SK-N-SH (cell line): Measurements from ENCODE around the gene PRKCA. TPM values are rescaled to one million over a fixed set of nuclear protein-coding genes. Genes with fewer than 3 reads are reported as not detected.

Experiments used
- CTCF ChIA-PET: fragments of 300-600, 350-600 bp; formaldehyde crosslinking; extraction: SDS; loops from one replicate; lab custom pipeline; 2021; lab: Yijun Ruan, JAX
- POLR2A ChIA-PET: fragments of 350-600 bp; sonication (Branson Sonifier 250); formaldehyde crosslinking; extraction: SDS; loops from one replicate; lab custom pipeline; 2020; ENCODE audit warnings: antibody characterized with exemption, inconsistent platforms; lab: Yijun Ruan, JAX
- DNase-seq: peaks from one replicate; pipeline ENCODE4 v3.0.0; 2012
- H2AFZ ChIP-seq: fragments of 200-600 bp; sonication (generic); 2 replicates; pipeline ENCODE4 v1.8.1; 2016; ENCODE audit warnings: antibody characterized with exemption, mild to moderate bottlenecking, low read depth
- H3F3A ChIP-seq: fragments of 200-600 bp; sonication (generic); replicated peaks from 2 replicates; pipeline ENCODE3; 2016; ENCODE audit warnings: antibody characterized with exemption, mild to moderate bottlenecking; ENCODE audit not compliant: insufficient read depth
- H3K27ac ChIP-seq, 2 experiments: fragments of 200-500 bp in 1 of 2; fragments of 200-600 bp in 1 of 2; sonication (Bioruptor generic) in 1 of 2; sonication (generic), shearing (Covaris generic) in 1 of 2; 2 replicates each; pipeline versions ENCODE4 v1.5.1 to v1.6.1; 2014 to 2016; ENCODE audit warnings: low read depth in 2 of 2, inconsistent platforms in 1 of 2, low read length in 1 of 2, mild to moderate bottlenecking in 1 of 2, mixed read lengths in 1 of 2
- H3K27me3 ChIP-seq: fragments of 200-600 bp; sonication (generic), shearing (Covaris generic); 2 replicates; pipeline ENCODE4 v1.6.1; 2016; ENCODE audit warnings: mixed run types; ENCODE audit not compliant: insufficient read depth
- H3K36me3 ChIP-seq, 2 experiments: fragments of 200-500 bp in 1 of 2; fragments of 200-600 bp in 1 of 2; sonication (Bioruptor generic) in 1 of 2; sonication (generic) in 1 of 2; replicated peaks in 1 of 2; 2 replicates each; pipeline versions ENCODE3 to v1.5.1; 2014 to 2016; ENCODE audit warnings: low read length in 1 of 2, mild to moderate bottlenecking in 1 of 2; ENCODE audit not compliant: insufficient read depth in 2 of 2, control insufficient read depth in 1 of 2
- H3K4me1 ChIP-seq, 2 experiments: fragments of 200-500 bp in 1 of 2; fragments of 200-600 bp in 1 of 2; sonication (Bioruptor generic) in 1 of 2; sonication (generic), shearing (Covaris generic) in 1 of 2; 2 replicates each; pipeline versions ENCODE4 v1.5.1 to v1.6.1; 2014 to 2016; ENCODE audit warnings: low read depth in 1 of 2, low read length in 1 of 2, mixed run types in 1 of 2; ENCODE audit not compliant: insufficient read depth in 2 of 2, control insufficient read depth in 1 of 2
- H3K4me2 ChIP-seq: fragments of 200-600 bp; sonication (generic), shearing (Covaris generic); 2 replicates; pipeline ENCODE4 v1.6.1; 2017; ENCODE audit warnings: mixed run types
- H3K4me3 ChIP-seq, 2 experiments: fragments of 200-500 bp in 1 of 2; fragments of 200-600 bp in 1 of 2; sonication (Bioruptor generic) in 1 of 2; sonication (generic), shearing (Covaris generic) in 1 of 2; 2 replicates each; pipeline versions ENCODE4 v1.5.1 to v1.8.1; 2014 to 2016; ENCODE audit warnings: low read depth in 2 of 2, inconsistent platforms in 1 of 2, low read length in 1 of 2, mild to moderate bottlenecking in 1 of 2, mixed read lengths in 1 of 2, moderate library complexity in 1 of 2
- H3K79me2 ChIP-seq: fragments of 200-600 bp; sonication (generic); 2 replicates; pipeline ENCODE4 v1.8.1; 2017; ENCODE audit warnings: mild to moderate bottlenecking; ENCODE audit not compliant: insufficient read depth
- H3K9ac ChIP-seq: fragments of 200-600 bp; sonication (generic); 2 replicates; pipeline ENCODE4 v1.6.1; 2017; ENCODE audit warnings: mixed run types
- H3K9me2 ChIP-seq: fragments of 200-600 bp; sonication (generic); 2 replicates; pipeline ENCODE4 v1.6.1; 2017; ENCODE audit warnings: mixed run types
- H3K9me3 ChIP-seq: fragments of 200-600 bp; sonication (generic); 2 replicates; pipeline ENCODE4 v1.6.1; 2017; ENCODE audit warnings: mixed run types, mild to moderate bottlenecking, moderate library complexity
- H4K20me1 ChIP-seq: fragments of 200-600 bp; sonication (generic); 2 replicates; pipeline ENCODE4 v1.6.1; 2017; ENCODE audit warnings: mild to moderate bottlenecking, mixed run types; ENCODE audit not compliant: insufficient read depth
- EP300 ChIP-seq, 2 experiments: IDR thresholded peaks; 2 replicates each; pipeline versions ENCODE4 v1.4.0 to v1.6.1; 2012; ENCODE audit warnings: borderline replicate concordance in 1 of 2, low read depth in 1 of 2, low read length in 1 of 2
- FOXJ3 ChIP-seq: sonication (generic); formaldehyde crosslinking; IDR thresholded peaks from 2 replicates; pipeline ENCODE4 v1.5.1; 2020; ENCODE audit warnings: mild to moderate bottlenecking, missing genetic modification reagents
- NRF1 ChIP-seq: IDR thresholded peaks from 2 replicates; pipeline ENCODE4 v1.6.1; 2012; ENCODE audit warnings: low read depth, mild to moderate bottlenecking, low read length
- TCF12 ChIP-seq: IDR thresholded peaks from 2 replicates; pipeline ENCODE4 v1.4.0; 2012
- WGBS: methylation state at CpG from one replicate; pipeline ENCODE4 v1.1.6; 2017; ENCODE audit warnings: low lambda C conversion rate; 5-methylcytosine and 5-hydroxymethylcytosine counted together
- polyA plus RNA-seq, 3 experiments: library from polyadenylated mRNA; depleted of rRNA; stranded (reverse); fragments of >200 nt; gene quantifications; 2 replicates each; pipeline ENCODE4 v1.2.3, GENCODE V29; 2012
- TF ChIP-seq, protein P1 (sequence below): IDR thresholded peaks from 2 replicates; pipeline ENCODE4; 2012

The PRKCA gene
- polyA plus RNA-seq, 1 of the 3 experiments (the other 2 are of a cell fraction) = 108 TPM

DNA sequence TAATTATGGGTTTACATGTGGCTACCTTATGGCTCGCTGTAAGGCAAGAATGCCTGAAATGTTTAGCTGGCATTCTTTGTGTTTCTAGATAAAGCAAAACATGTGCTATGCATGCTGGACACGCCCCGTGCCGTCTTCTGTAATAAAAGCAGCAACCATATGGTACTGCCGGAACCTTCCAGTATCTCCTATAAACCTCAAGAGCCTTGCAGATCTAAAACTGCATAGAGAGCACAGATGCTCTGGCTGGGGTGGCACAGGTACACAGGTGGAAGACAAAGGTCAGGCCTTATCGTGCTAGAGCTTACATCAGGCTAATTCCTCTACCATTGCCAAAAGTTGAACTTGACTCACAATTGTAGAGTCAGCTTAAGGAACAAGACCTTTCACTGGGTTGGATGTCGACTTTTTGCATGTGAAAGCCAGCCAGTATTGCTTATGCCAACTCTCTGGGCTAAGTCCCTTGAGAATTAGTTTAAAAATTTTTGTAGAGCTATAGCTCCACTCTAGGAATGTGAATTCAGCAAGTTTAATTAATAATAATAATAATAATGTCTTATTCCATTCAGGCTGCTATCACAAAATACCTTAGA, 345.1 kb downstream of the PRKCA start:
- Histone ChIP-seq H4K20me1 (peaks cover 9% of the 10 kb centered on the region), H2AFZ (no peak overlapping the region), H3F3A (peaks cover 13% of the 10 kb centered on the region), H3K4me3 (no peak overlapping the region), H3K9me3 (no peaks in the 10 kb centered on the region), H3K4me2 (no peak overlapping the region), H3K27ac (no peak overlapping the region), H3K9me2 (no peaks in the 10 kb centered on the region), H3K9ac (no peak overlapping the region), H3K79me2 (peaks cover 36% of the 10 kb centered on the region), H3K27me3 (no peaks in the 10 kb centered on the region), H3K4me1 (peaks cover 2 to 3% of the 10 kb centered on the region in 2 experiments; a peak in 1 of 4 replicates), H3K36me3 (peaks cover 69 to 73% of the 10 kb centered on the region in 2 experiments)
- TF ChIP-seq, protein P1, sequence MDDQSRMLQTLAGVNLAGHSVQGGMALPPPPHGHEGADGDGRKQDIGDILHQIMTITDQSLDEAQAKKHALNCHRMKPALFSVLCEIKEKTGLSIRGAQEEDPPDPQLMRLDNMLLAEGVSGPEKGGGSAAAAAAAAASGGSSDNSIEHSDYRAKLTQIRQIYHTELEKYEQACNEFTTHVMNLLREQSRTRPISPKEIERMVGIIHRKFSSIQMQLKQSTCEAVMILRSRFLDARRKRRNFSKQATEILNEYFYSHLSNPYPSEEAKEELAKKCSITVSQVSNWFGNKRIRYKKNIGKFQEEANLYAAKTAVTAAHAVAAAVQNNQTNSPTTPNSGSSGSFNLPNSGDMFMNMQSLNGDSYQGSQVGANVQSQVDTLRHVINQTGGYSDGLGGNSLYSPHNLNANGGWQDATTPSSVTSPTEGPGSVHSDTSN = no peak
- no peak for DNase-seq
- WGBS = 98% methylated on average over 7 of the region's 7 CpGs
- ChIA-PET CTCF (interaction anchor here (1.6 to 1.9 kb wide), 2 partner anchors 11 to 14 kb away, joined by 3 to 5 read pairs; no protein-coding TSS in a partner anchor), POLR2A (interaction anchor here (1.3 kb wide), 1 partner anchor 16 kb away, joined by 4 read pairs; no protein-coding TSS in a partner anchor)

DNA sequence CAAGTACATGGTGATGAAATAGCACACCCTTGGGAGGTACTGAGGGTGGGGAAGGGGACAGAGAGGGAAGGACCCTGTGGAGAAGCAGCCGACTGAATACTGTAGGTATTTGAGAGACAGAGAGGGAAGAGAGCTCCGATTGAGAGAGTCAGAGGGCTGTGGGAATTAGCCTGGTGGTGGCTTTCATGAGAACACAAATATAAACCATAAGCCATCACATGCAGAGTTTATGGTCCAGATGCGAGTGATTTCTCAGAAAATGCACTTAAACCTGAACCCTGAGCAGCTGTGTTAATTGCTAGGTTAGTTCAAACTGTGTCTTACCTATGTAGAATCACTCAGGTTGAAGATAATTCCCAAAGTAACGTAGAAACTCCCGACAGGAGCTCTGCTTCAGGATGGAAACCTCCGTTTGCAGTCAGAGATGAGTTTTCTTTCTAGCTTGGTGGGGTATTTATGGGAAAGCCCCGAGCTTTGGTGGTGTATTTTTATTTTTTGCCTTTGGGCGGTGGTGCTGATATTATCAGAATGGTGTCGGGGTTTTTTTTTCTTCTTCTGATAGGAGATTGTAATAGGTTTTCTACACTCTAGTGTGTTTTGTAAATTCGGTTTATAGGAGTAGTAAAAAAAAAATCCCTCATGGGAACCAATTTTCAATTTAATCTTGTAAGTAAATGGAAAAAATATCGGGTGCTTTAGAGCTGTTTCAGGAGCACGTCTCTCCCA, 347.6 kb downstream of the PRKCA start:
- 90% methylated on average over 12 of the region's 12 CpGs for WGBS
- peaks cover 8 to 12% of the 10 kb centered on the region in 2 experiments; a peak in 2 of 4 replicates for H3K4me1 ChIP-seq
- peaks cover 18% of the 10 kb centered on the region for H3F3A ChIP-seq
- no peak overlapping the region for H3K27ac ChIP-seq
- ChIA-PET POLR2A (no interaction called here), CTCF (interaction anchor here (0.8 to 2.9 kb wide), 5 partner anchors 11 to 24 kb away, joined by 3 to 14 read pairs (median 3); no protein-coding TSS in a partner anchor)
- H4K20me1 ChIP-seq = peaks cover 11% of the 10 kb centered on the region; the same call in 1 of the 2 replicates
- no peaks in the 10 kb centered on the region for H3K9me3 ChIP-seq
- DNase-seq = no peak
- H3K79me2 ChIP-seq = peaks cover 23% of the 10 kb centered on the region
- no peak overlapping the region for H3K9ac ChIP-seq
- H3K9me2 ChIP-seq = no peaks in the 10 kb centered on the region
- H3K4me3 ChIP-seq = no peak overlapping the region
- TF ChIP-seq EP300 (IDR thresholded peaks at IDR 0.05; ENCODE audit: borderline replicate concordance in 1 of 2, low read depth in 1 of 2, low read length in 1 of 2) (no peak), NRF1 (peak; percentile 5; the same call in 1 of the 2 replicates)
- H2AFZ ChIP-seq = no peak overlapping the region
- no peaks in the 10 kb centered on the region for H3K27me3 ChIP-seq
- H3K4me2 ChIP-seq = no peak overlapping the region
- peaks cover 65 to 68% of the 10 kb centered on the region in 2 experiments for H3K36me3 ChIP-seq

DNA sequence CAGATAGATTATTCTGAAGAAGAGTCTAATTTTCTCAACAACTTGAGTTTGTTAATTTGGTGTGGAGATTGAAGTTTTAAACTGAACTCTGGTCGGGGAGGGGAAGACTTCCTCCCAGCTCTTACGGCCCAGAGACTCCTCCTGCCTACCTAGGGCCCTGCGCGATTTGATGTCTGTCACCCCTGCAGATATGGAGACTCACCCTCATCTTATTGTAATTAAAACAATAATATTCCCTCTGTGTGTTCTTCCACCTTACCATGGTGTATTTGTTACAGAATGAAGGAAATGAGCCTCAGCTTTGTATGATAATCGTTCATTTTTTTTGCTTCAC, 348.1 kb downstream of the PRKCA start:
- no peak overlapping the region for H2AFZ ChIP-seq
- WGBS = 80% methylated on average over 5 of the region's 5 CpGs
- ChIA-PET CTCF (interaction anchor here (0.5 to 2.9 kb wide), 9 partner anchors 12 to 450 kb away, joined by 3 to 14 read pairs (median 3); no protein-coding TSS in a partner anchor), POLR2A (no interaction called here)
- H3K9me2 ChIP-seq = no peaks in the 10 kb centered on the region
- H3K27ac ChIP-seq = no peak overlapping the region
- no peak for DNase-seq
- no peaks in the 10 kb centered on the region for H3K9me3 ChIP-seq
- H3K4me3 ChIP-seq = no peak overlapping the region
- H3K79me2 ChIP-seq = peaks cover 23% of the 10 kb centered on the region
- no peak overlapping the region for H3K9ac ChIP-seq
- no peak overlapping the region for H3K4me2 ChIP-seq
- H4K20me1 ChIP-seq = peaks cover 16% of the 10 kb centered on the region
- TF ChIP-seq EP300 (IDR thresholded peaks at IDR 0.05; ENCODE audit: borderline replicate concordance in 1 of 2, low read depth in 1 of 2, low read length in 1 of 2) (no peak), FOXJ3 (CRISPR knock-in tag) (no peak), TCF12 (no peak)
- H3F3A ChIP-seq = peaks cover 18% of the 10 kb centered on the region
- peaks cover 13 to 14% of the 10 kb centered on the region in 2 experiments; a peak in 2 of 4 replicates for H3K4me1 ChIP-seq
- no peaks in the 10 kb centered on the region for H3K27me3 ChIP-seq
- H3K36me3 ChIP-seq = peaks cover 63 to 65% of the 10 kb centered on the region in 2 experiments
